Endodermal cell (in vitro differentiated cells): ENCODE measurements around the gene OSBPL9. TPM values are rescaled to one million over a fixed set of nuclear protein-coding genes. Genes with fewer than 3 reads are reported as not detected.

Experiments used
- DNase-seq: peaks from one replicate; pipeline ENCODE4 v3.0.0-alpha.2; 2017
- H3K27ac ChIP-seq: 2 replicates; pipeline ENCODE4 v1.5.1; 2013; ENCODE audit warnings: mild to moderate bottlenecking, low read depth, low read length, moderate library complexity
- H3K27me3 ChIP-seq: 2 replicates; pipeline ENCODE4 v1.6.1; 2013; ENCODE audit warnings: mild to moderate bottlenecking, low read length, moderate library complexity; ENCODE audit not compliant: insufficient read depth, control insufficient read depth, poor library complexity, severe bottlenecking
- H3K36me3 ChIP-seq: 2 replicates; pipeline ENCODE4 v1.7.0; 2013; ENCODE audit warnings: mild to moderate bottlenecking, low read length, moderate library complexity; ENCODE audit not compliant: control insufficient read depth, insufficient read depth
- H3K4me1 ChIP-seq: one replicate; pipeline ENCODE4 v1.7.0; 2013; ENCODE audit warnings: low read length; ENCODE audit not compliant: control insufficient read depth, insufficient read depth
- H3K4me3 ChIP-seq: 2 replicates; pipeline ENCODE4 v1.5.1; 2013; ENCODE audit warnings: mild to moderate bottlenecking, low read length, moderate library complexity
- H3K9ac ChIP-seq: 2 replicates; pipeline ENCODE4 v1.6.1; 2013; ENCODE audit warnings: mild to moderate bottlenecking, low read length, moderate library complexity; ENCODE audit not compliant: poor library complexity, severe bottlenecking; ENCODE audit errors: extremely low read depth
- H3K9me3 ChIP-seq: 2 replicates; pipeline ENCODE4 v1.6.1; 2013; ENCODE audit warnings: mild to moderate bottlenecking, low read length, moderate library complexity; ENCODE audit not compliant: control insufficient read depth
- H3K27ac Mint-ChIP-seq: 2 replicates; pipeline ENCODE4 v1.8.0; 2020; ENCODE audit warnings: mixed read lengths
- H3K27me3 Mint-ChIP-seq: 2 replicates; pipeline ENCODE4 v1.8.0; 2021; ENCODE audit warnings: mild to moderate bottlenecking, mixed read lengths; ENCODE audit not compliant: insufficient read depth
- H3K36me3 Mint-ChIP-seq: 2 replicates; pipeline ENCODE4 v1.8.0; 2020; ENCODE audit warnings: low read depth, mixed read lengths
- H3K4me1 Mint-ChIP-seq: 2 replicates; pipeline ENCODE4 v1.8.0; 2020; ENCODE audit warnings: mixed read lengths
- H3K4me3 Mint-ChIP-seq: 2 replicates; pipeline ENCODE4 v1.8.0; 2020; ENCODE audit warnings: mild to moderate bottlenecking, moderate library complexity, mixed read lengths
- H3K9me3 Mint-ChIP-seq: 2 replicates; pipeline ENCODE4 v1.8.0; 2020; ENCODE audit warnings: mild to moderate bottlenecking, mixed read lengths
- WGBS, 2 experiments: methylation state at CpG; one replicate each; pipeline versions ENCODE4 v1.1.5 to v1.1.7; 2013; ENCODE audit warnings: missing lambda C conversion rate in 2 of 2, mixed read lengths in 1 of 2; ENCODE audit not compliant: insufficient coverage in 1 of 2, insufficient read length in 1 of 2; 5-methylcytosine and 5-hydroxymethylcytosine counted together
- total RNA-seq, 2 donors: library from RNA; stranded (reverse); fragmentation: NEBNext Ultra II Directional in 1 of 2; extraction: Animal tissue kit (Norgen Biotek cat#: 25700) in 1 of 2; gene quantifications; 2 replicates in 1 of 2; 3 replicates in 1 of 2; pipeline ENCODE4 v1.2.1, GENCODE V29; 2021
- TF ChIP-seq, protein P1 (sequence below): fragments of 200-600 bp; sonication (generic); conservative IDR thresholded peaks from 2 replicates; pipeline ENCODE4 v1.5.0; 2021; ENCODE audit warnings: antibody characterized with exemption, mild to moderate bottlenecking

The OSBPL9 gene
- total RNA-seq, 2 donors from 2014 or later = 76.9 to 93.3 TPM

DNA sequence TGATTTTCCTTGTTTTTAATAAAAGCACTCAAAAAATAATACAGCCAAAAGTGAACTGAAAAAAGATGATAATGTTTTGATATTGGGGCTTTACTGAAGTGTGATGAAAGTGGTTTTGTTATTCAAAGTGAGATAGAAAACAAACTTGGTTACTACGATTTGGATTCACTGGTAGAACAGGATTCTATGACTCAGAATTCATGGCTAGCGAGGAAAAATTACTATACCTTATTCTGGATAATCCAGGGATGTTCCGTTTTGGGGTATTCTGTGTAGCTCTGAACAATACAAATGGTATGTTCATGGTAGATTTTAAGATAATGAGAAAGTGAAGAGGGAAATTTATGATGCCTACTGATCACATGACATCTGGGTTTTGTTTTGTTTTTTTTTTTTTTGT is 144.0 kb downstream of the OSBPL9 start:
- Mint-ChIP-seq H3K9me3 (no peaks in the 10 kb centered on the region), H3K27me3 (no peaks in the 10 kb centered on the region), H3K36me3 (peaks cover 21% of the 10 kb centered on the region), H3K4me1 (no peaks in the 10 kb centered on the region), H3K4me3 (no peak overlapping the region), H3K27ac (no peak overlapping the region)
- H3K9ac ChIP-seq = no peak overlapping the region
- TF ChIP-seq, protein P1, sequence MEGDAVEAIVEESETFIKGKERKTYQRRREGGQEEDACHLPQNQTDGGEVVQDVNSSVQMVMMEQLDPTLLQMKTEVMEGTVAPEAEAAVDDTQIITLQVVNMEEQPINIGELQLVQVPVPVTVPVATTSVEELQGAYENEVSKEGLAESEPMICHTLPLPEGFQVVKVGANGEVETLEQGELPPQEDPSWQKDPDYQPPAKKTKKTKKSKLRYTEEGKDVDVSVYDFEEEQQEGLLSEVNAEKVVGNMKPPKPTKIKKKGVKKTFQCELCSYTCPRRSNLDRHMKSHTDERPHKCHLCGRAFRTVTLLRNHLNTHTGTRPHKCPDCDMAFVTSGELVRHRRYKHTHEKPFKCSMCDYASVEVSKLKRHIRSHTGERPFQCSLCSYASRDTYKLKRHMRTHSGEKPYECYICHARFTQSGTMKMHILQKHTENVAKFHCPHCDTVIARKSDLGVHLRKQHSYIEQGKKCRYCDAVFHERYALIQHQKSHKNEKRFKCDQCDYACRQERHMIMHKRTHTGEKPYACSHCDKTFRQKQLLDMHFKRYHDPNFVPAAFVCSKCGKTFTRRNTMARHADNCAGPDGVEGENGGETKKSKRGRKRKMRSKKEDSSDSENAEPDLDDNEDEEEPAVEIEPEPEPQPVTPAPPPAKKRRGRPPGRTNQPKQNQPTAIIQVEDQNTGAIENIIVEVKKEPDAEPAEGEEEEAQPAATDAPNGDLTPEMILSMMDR = no peak
- peaks cover 42% of the 10 kb centered on the region for H3K36me3 ChIP-seq
- WGBS, 2 experiments = 92 to 100% methylated on average over 3 of the region's 3 CpGs
- DNase-seq = no peak
- no peaks in the 10 kb centered on the region for H3K27me3 ChIP-seq
- no peak overlapping the region for H3K27ac ChIP-seq
- no peak overlapping the region for H3K4me3 ChIP-seq
- no peaks in the 10 kb centered on the region for H3K4me1 ChIP-seq
- no peaks in the 10 kb centered on the region for H3K9me3 ChIP-seq

DNA sequence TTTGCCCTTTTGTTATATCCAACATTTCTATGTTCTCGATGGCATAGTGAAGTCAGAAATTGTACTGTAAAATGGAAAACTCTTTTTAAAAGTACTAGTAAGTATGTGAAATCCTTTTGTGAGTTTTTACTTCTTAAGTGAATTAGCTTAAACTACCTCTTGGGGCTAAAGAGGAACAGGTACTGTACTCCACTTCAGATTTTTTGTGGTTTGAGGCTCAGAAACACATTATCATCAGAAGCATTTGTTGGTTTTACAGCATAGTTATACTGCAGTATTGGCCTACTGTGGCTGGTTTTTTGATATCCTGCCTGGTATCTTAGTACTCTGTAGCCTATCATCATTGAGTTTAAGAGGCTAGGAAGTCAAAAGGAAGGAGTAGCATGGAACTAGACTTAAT is 144.5 kb downstream of the OSBPL9 start:
- no peaks in the 10 kb centered on the region for H3K9me3 Mint-ChIP-seq
- Histone ChIP-seq H3K9me3 (no peaks in the 10 kb centered on the region), H3K4me3 (no peak overlapping the region), H3K27me3 (no peaks in the 10 kb centered on the region), H3K4me1 (no peaks in the 10 kb centered on the region), H3K27ac (no peak overlapping the region), H3K9ac (no peak overlapping the region), H3K36me3 (peaks cover 42% of the 10 kb centered on the region)
- TF ChIP-seq, protein P1 = no peak
- no peaks in the 10 kb centered on the region for H3K4me1 Mint-ChIP-seq
- WGBS, 2 experiments = 82% methylated on average over 1 of the region's 1 CpG; no CpG with 5 or more reads in 1 of the 2 experiments
- DNase-seq = no peak
- H3K27me3 Mint-ChIP-seq = no peaks in the 10 kb centered on the region
- H3K36me3 Mint-ChIP-seq = peaks cover 24% of the 10 kb centered on the region
- no peak overlapping the region for H3K4me3 Mint-ChIP-seq
- no peak overlapping the region for H3K27ac Mint-ChIP-seq

DNA sequence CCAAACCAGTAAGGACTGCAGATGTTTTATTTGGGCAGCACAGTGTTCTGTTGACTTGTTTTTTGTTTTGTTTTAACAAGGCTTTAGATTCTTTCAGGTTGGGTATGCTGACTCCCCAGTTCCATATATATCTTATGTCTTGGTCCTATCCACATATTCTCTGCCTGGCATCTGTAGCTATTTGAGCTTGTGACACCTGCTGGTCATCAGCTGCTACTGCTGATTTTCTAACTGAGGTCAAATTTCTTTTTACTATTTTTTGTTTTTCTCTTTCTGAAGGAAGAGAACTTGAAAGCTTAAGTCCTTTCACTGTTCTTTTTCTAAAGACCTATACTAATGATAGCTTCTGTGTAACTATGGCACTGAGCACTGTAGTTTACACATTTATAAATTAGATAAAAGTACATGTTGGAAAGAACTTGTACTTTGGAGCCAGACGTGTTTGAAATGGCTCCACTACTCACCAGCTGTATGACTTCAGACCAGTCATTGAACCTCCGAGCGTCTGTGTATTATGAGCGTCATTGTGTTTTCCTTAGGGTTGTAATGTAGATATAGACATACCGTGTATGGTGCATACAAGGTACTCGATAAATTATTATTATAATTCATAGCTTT is 152.2 kb downstream of the OSBPL9 start:
- Mint-ChIP-seq H3K9me3 (no peaks in the 10 kb centered on the region), H3K4me1 (no peaks in the 10 kb centered on the region), H3K4me3 (no peak overlapping the region), H3K36me3 (peaks cover 44% of the 10 kb centered on the region), H3K27ac (no peak overlapping the region), H3K27me3 (no peaks in the 10 kb centered on the region)
- Histone ChIP-seq H3K9me3 (no peaks in the 10 kb centered on the region), H3K27ac (no peak overlapping the region), H3K27me3 (no peaks in the 10 kb centered on the region), H3K4me3 (no peak overlapping the region), H3K4me1 (no peaks in the 10 kb centered on the region), H3K36me3 (peaks cover 70% of the 10 kb centered on the region), H3K9ac (no peak overlapping the region)
- TF ChIP-seq, protein P1 = peak; percentile 89
- peak; percentile 57 for DNase-seq
- WGBS, 2 experiments = 93% methylated on average over 4 of the region's 6 CpGs; no CpG with 5 or more reads in 1 of the 2 experiments
